HCT116 (cell line): Measurements from ENCODE around the gene SMIM35. TPM values are rescaled to one million over a fixed set of nuclear protein-coding genes. Genes with fewer than 3 reads are reported as not detected.

Experiments used
- ATAC-seq: fragments of 200-7000 bp; cut with Tn5 transposase; 2 replicates; pipeline ENCODE4 v1.9.1; 2020; ENCODE audit warnings: mild to moderate bottlenecking, moderate library complexity
- BruUV-seq: library from RNA; stranded (reverse); fragments of 400-500 nt; replicated peaks from 2 replicates; lab custom pipeline; 2021; lab: Mats Ljungman, UMichigan
- CTCF ChIA-PET: fragments of 300-600 bp; sonication (Branson Sonifier 250); formaldehyde crosslinking; loops from one replicate; lab custom pipeline; 2021; ENCODE audit warnings: antibody characterized with exemption; lab: Charles Lee
- POLR2A ChIA-PET: fragments of 300-600, 350-600 bp; sonication (Branson Sonifier 250); formaldehyde crosslinking; loops from one replicate; lab custom pipeline; 2021; ENCODE audit warnings: antibody characterized with exemption; lab: Charles Lee
- RAD21 ChIA-PET, 2 experiments: fragments of 300-600 bp; sonication (Branson Sonifier 250); formaldehyde crosslinking; loops; one replicate each; lab custom pipeline; 2023; ENCODE audit warnings: low total read pairs in 2 of 2; ENCODE audit not compliant: uncharacterized antibody in 2 of 2, unreplicated experiment in 2 of 2, low non-redundant PET in 1 of 2; lab: Charles Lee
- DNase-seq: peaks from one replicate; pipeline ENCODE4 v3.0.0-alpha.2; 2010; ENCODE audit warnings: low read depth, low spot score
- H2AFZ ChIP-seq: fragments of 200-600 bp; shearing (Covaris generic), sonication (generic); 2 replicates; pipeline ENCODE4 v1.6.1; 2017; ENCODE audit warnings: low read depth, mixed run types, mixed read lengths, antibody characterized with exemption, low read length; ENCODE audit not compliant: poor library complexity, severe bottlenecking
- H3K27ac ChIP-seq: 2 replicates; pipeline ENCODE4 v1.5.1; 2012; ENCODE audit warnings: low read depth, low read length
- H3K27me3 ChIP-seq: fragments of 200-600 bp; sonication (generic); 2 replicates; pipeline ENCODE4 v1.6.1; 2016; ENCODE audit warnings: mixed run types, low read length, mixed read lengths; ENCODE audit not compliant: insufficient read depth
- H3K36me3 ChIP-seq, 2 experiments: fragments of 200-500 bp in 1 of 2; fragments of 200-600 bp in 1 of 2; sonication (Bioruptor generic) in 1 of 2; sonication (generic) in 1 of 2; 2 replicates each; pipeline versions ENCODE4 v1.5.1 to v1.6.1; 2014 to 2016; ENCODE audit warnings: low read length in 2 of 2, inconsistent platforms in 1 of 2, mixed read lengths in 1 of 2, mixed run types in 1 of 2; ENCODE audit not compliant: insufficient read depth in 2 of 2, control insufficient read depth in 1 of 2
- H3K4me1 ChIP-seq, 2 experiments: fragments of 200-600 bp in 1 of 2; sonication (generic) in 1 of 2; 2 replicates each; pipeline versions ENCODE4 v1.5.1 to v1.6.1; 2012 to 2017; ENCODE audit warnings: low read length in 2 of 2, inconsistent platforms in 1 of 2, mild to moderate bottlenecking in 1 of 2, mixed read lengths in 1 of 2, mixed run types in 1 of 2, moderate library complexity in 1 of 2; ENCODE audit not compliant: insufficient read depth in 2 of 2, control insufficient read depth in 1 of 2
- H3K4me2 ChIP-seq: fragments of 200-600 bp; sonication (generic); 2 replicates; pipeline ENCODE4 v1.6.1; 2017; ENCODE audit warnings: mixed run types, low read length, mixed read lengths
- H3K4me3 ChIP-seq, 2 experiments: fragments of 200-600 bp in 1 of 2; sonication (generic) in 1 of 2; replicated peaks in 1 of 2; 2 replicates each; pipeline ENCODE4 v1.5.1; 2011 to 2016; ENCODE audit warnings: low read length in 2 of 2, control low read depth in 1 of 2, low read depth in 1 of 2, mild to moderate bottlenecking in 1 of 2, mixed read lengths in 1 of 2, mixed run types in 1 of 2
- H3K79me2 ChIP-seq: fragments of 200-600 bp; sonication (generic); 2 replicates; pipeline ENCODE4 v1.6.1; 2017; ENCODE audit warnings: mild to moderate bottlenecking, mixed run types, low read length, moderate library complexity, mixed read lengths; ENCODE audit not compliant: insufficient read depth
- H3K9ac ChIP-seq: fragments of 200-600 bp; sonication (generic); 2 replicates; pipeline ENCODE4 v1.6.1; 2016; ENCODE audit warnings: low read length, mixed read lengths
- H3K9me2 ChIP-seq: fragments of 200-600 bp; sonication (generic), shearing (Covaris generic); 2 replicates; pipeline ENCODE4 v1.6.1; 2017; ENCODE audit warnings: mixed run types, mild to moderate bottlenecking, moderate library complexity; ENCODE audit not compliant: insufficient read depth
- H3K9me3 ChIP-seq, 2 experiments: fragments of 200-500 bp in 1 of 2; fragments of 200-600 bp in 1 of 2; sonication (Bioruptor generic) in 1 of 2; sonication (generic) in 1 of 2; 2 replicates each; pipeline ENCODE4 v1.6.1; 2014 to 2017; ENCODE audit warnings: low read length in 2 of 2, mixed read lengths in 2 of 2, inconsistent platforms in 1 of 2, low read depth in 1 of 2, mild to moderate bottlenecking in 1 of 2, mixed run types in 1 of 2, moderate library complexity in 1 of 2; ENCODE audit not compliant: control insufficient read depth in 1 of 2, insufficient read depth in 1 of 2
- H4K20me1 ChIP-seq: fragments of 200-600 bp; sonication (generic), shearing (Covaris generic); 2 replicates; pipeline ENCODE4 v1.6.1; 2017; ENCODE audit warnings: mixed run types, mild to moderate bottlenecking, moderate library complexity; ENCODE audit not compliant: insufficient read depth
- CBX3 ChIP-seq: IDR thresholded peaks from 2 replicates; pipeline ENCODE4 v1.6.1; 2012; ENCODE audit warnings: low read depth
- EGR1 ChIP-seq: IDR thresholded peaks from 2 replicates; pipeline ENCODE4 v1.6.1; 2012; ENCODE audit warnings: low read depth
- EZH2 ChIP-seq: fragments of 200-600 bp; sonication (generic); IDR thresholded peaks from 2 replicates; pipeline ENCODE4 v1.6.1; 2017; ENCODE audit warnings: antibody characterized with exemption, mixed run types
- EZH2phosphoT487 ChIP-seq: fragments of 200-600 bp; IDR thresholded peaks from 2 replicates; pipeline ENCODE4 v1.6.1; 2018; ENCODE audit warnings: antibody characterized with exemption, borderline replicate concordance
- POLR2AphosphoS5 ChIP-seq: IDR thresholded peaks from 2 replicates; pipeline ENCODE4 v1.6.1; 2011; ENCODE audit warnings: mild to moderate bottlenecking, low read depth, low read length, moderate library complexity
- SIN3A ChIP-seq: IDR thresholded peaks from 2 replicates; pipeline ENCODE4 v1.6.1; 2012; ENCODE audit warnings: low read depth
- SP1 ChIP-seq: IDR thresholded peaks from 2 replicates; pipeline ENCODE4 v1.6.1; 2012; ENCODE audit warnings: low read depth
- SRF ChIP-seq: IDR thresholded peaks from 2 replicates; pipeline ENCODE4 v1.6.1; 2012; ENCODE audit warnings: low read depth
- YY1 ChIP-seq: IDR thresholded peaks from 2 replicates; pipeline ENCODE4 v1.6.1; 2011; ENCODE audit warnings: low read length, low read depth, moderate library complexity, mild to moderate bottlenecking; ENCODE audit not compliant: insufficient replicate concordance; ENCODE audit errors: extremely low read depth
- intact Hi-C: fragments of 100-400 bp; cut with micrococcal nuclease; formaldehyde crosslinking; loops from 2 replicates; pipeline ENCODE4 v1.10.0; 2022
- total RNA-seq: library from RNA; stranded (reverse); gene quantifications from one replicate; pipeline ENCODE4 v1.2.1, GENCODE V29; 2021; ENCODE audit not compliant: unreplicated experiment
- TF ChIP-seq, protein P1 (sequence below): IDR thresholded peaks from 2 replicates; pipeline ENCODE4 v1.6.1; 2011; ENCODE audit warnings: mild to moderate bottlenecking, low read length, moderate library complexity; ENCODE audit not compliant: insufficient replicate concordance; ENCODE audit errors: extremely low read depth

Gene SMIM35
- total RNA-seq, 1 experiment from 2014 or later = not detected

DNA sequence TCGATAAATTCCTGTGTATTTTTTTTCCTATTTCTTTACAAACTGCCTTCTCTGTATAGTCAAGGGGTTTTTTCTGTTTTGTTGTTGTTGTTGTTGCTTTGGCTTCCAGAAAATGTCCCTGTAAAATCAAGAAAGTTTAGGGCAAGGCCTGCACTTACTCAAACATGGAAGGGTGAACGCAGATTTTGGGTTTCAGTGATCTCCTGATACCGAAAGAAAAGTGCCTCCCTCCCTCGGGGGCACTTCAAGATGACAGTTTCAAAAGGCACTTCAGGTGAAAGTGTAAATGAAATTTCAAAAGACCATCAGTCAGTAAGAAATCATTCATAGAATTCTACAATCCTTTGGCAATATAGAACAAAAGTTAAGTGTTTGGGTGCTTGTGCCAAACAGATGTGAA lies 53.3 kb downstream of the SMIM35 start:
- POLR2A ChIA-PET = no interaction called here
- RAD21 ChIA-PET = no interaction called here
- CTCF ChIA-PET = no interaction called here

DNA sequence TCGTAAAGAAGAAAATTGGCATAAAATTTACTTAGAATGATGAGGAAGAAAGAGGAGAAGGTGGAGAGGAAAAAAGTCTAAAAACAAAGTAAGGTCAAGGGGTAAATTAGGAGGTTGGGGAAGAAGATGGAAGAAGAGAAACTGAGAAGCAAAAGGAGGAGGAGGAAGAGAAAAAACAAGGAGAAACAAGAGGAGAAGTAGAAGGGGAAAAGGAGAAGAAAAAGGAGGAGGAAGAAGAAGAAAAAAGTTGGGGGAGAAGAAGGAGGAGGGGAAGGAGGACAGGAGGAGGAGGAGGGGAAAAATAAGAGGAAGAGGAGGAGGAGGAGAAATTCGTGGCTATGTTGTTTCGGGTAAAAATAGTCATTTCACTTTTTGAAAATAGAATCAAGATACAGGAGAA lies 58.1 kb downstream of the SMIM35 start:
- BruUV-seq = no TSS peak
- Histone ChIP-seq H3K9me3 (no peaks in the 10 kb centered on the region), H3K4me1 (no peaks in the 10 kb centered on the region), H3K27ac (no peak overlapping the region), H3K4me2 (no peak overlapping the region), H3K9me2 (no peaks in the 10 kb centered on the region), H2AFZ (no peak overlapping the region), H3K27me3 (no peaks in the 10 kb centered on the region), H3K79me2 (no peaks in the 10 kb centered on the region), H3K36me3 (no peaks in the 10 kb centered on the region), H3K9ac (no peak overlapping the region), H3K4me3 (no peak overlapping the region), H4K20me1 (no peaks in the 10 kb centered on the region)
- DNase-seq (no peak), ATAC-seq (no peak)
- ChIA-PET CTCF (no interaction called here), POLR2A (no interaction called here), RAD21 (no interaction called here)
- TF ChIP-seq SRF = no peak
- TF ChIP-seq, protein P1, sequence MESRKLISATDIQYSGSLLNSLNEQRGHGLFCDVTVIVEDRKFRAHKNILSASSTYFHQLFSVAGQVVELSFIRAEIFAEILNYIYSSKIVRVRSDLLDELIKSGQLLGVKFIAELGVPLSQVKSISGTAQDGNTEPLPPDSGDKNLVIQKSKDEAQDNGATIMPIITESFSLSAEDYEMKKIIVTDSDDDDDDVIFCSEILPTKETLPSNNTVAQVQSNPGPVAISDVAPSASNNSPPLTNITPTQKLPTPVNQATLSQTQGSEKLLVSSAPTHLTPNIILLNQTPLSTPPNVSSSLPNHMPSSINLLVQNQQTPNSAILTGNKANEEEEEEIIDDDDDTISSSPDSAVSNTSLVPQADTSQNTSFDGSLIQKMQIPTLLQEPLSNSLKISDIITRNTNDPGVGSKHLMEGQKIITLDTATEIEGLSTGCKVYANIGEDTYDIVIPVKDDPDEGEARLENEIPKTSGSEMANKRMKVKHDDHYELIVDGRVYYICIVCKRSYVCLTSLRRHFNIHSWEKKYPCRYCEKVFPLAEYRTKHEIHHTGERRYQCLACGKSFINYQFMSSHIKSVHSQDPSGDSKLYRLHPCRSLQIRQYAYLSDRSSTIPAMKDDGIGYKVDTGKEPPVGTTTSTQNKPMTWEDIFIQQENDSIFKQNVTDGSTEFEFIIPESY = no peak
- TF ChIP-seq SIN3A = no peak
- no peak for TF ChIP-seq POLR2AphosphoS5
- no peak for TF ChIP-seq SP1
- TF ChIP-seq EZH2phosphoT487 = no peak
- TF ChIP-seq EGR1 = no peak
- intact Hi-C loops = no loop called here

More for the DNA sequence above, 53.3 kb downstream of the SMIM35 start:
- Histone ChIP-seq H3K4me1 (no peaks in the 10 kb centered on the region), H3K9ac (no peak overlapping the region), H3K4me3 (no peak overlapping the region), H3K79me2 (no peaks in the 10 kb centered on the region), H3K36me3 (no peaks in the 10 kb centered on the region), H3K27ac (no peak overlapping the region), H2AFZ (no peak overlapping the region), H3K9me2 (no peaks in the 10 kb centered on the region), H4K20me1 (no peaks in the 10 kb centered on the region), H3K4me2 (no peak overlapping the region), H3K9me3 (no peaks in the 10 kb centered on the region), H3K27me3 (no peaks in the 10 kb centered on the region)
- DNase-seq (no peak), ATAC-seq (no peak)
- no TSS peak for BruUV-seq
- intact Hi-C loops = no loop called here
- TF ChIP-seq, protein P1 = no peak
- TF ChIP-seq POLR2AphosphoS5 (no peak), EZH2 (no peak), YY1 (no peak), CBX3 (no peak)
